DND-41 (cell line): ENCODE data around the gene NKAIN2.

Experiments
- ATAC-seq: fragments of 200-7000 bp; cut with Tn5 transposase; 3 replicates; pipeline ENCODE4 v1.9.1; 2021; ENCODE audit warnings: low read depth; ENCODE audit not compliant: insufficient read depth
- DNase-seq: peaks from one replicate; pipeline ENCODE4 v3.0.0-alpha.2; 2020
- H2AFZ ChIP-seq: 2 replicates; pipeline ENCODE4 v1.6.0; 2012; ENCODE audit warnings: low read depth, low read length
- H3K27ac ChIP-seq: 2 replicates; pipeline ENCODE4 v1.5.1; 2012; ENCODE audit warnings: low read length, inconsistent platforms
- H3K27me3 ChIP-seq: fragments of 200-600 bp; sonication (generic); 2 replicates; pipeline ENCODE4 v1.6.0; 2012; ENCODE audit warnings: low read length, mild to moderate bottlenecking, inconsistent platforms; ENCODE audit not compliant: insufficient read depth, poor library complexity
- H3K36me3 ChIP-seq: 2 replicates; pipeline ENCODE4 v1.5.1; 2012; ENCODE audit warnings: low read length, inconsistent platforms; ENCODE audit not compliant: insufficient read depth
- H3K4me1 ChIP-seq: 2 replicates; pipeline ENCODE4 v1.5.1; 2012; ENCODE audit warnings: mild to moderate bottlenecking, low read length; ENCODE audit not compliant: insufficient read depth
- H3K4me2 ChIP-seq: 2 replicates; pipeline ENCODE4 v1.6.0; 2012; ENCODE audit warnings: mild to moderate bottlenecking, moderate library complexity, low read length, inconsistent platforms; ENCODE audit not compliant: insufficient read depth
- H3K4me3 ChIP-seq, 2 experiments: fragments of 200-600 bp in 1 of 2; shearing (Covaris generic) in 1 of 2; 2 replicates each; pipeline ENCODE4 v1.5.1; 2012 to 2016; ENCODE audit warnings: inconsistent platforms in 2 of 2, low read length in 2 of 2, mild to moderate bottlenecking in 2 of 2, low read depth in 1 of 2, moderate library complexity in 1 of 2
- H3K79me2 ChIP-seq: 2 replicates; pipeline ENCODE4 v1.6.0; 2012; ENCODE audit warnings: low read length, inconsistent platforms; ENCODE audit not compliant: insufficient read depth
- H3K9ac ChIP-seq: 2 replicates; pipeline ENCODE4 v1.6.0; 2012; ENCODE audit warnings: low read depth, mild to moderate bottlenecking, inconsistent platforms, low read length, moderate library complexity
- H3K9me3 ChIP-seq: 2 replicates; pipeline ENCODE4 v1.5.1; 2012; ENCODE audit warnings: low read length, moderate library complexity, mild to moderate bottlenecking, inconsistent platforms; ENCODE audit not compliant: insufficient read depth, severe bottlenecking
- H4K20me1 ChIP-seq: 2 replicates; pipeline ENCODE4 v1.6.0; 2012; ENCODE audit warnings: low read length; ENCODE audit not compliant: insufficient read depth
- CTCF ChIP-seq: IDR thresholded peaks from 2 replicates; pipeline ENCODE4 v1.5.1; 2012; ENCODE audit warnings: borderline replicate concordance, low read length, moderate library complexity, mild to moderate bottlenecking; ENCODE audit not compliant: poor library complexity, severe bottlenecking; ENCODE audit errors: extremely low read depth
- EZH2 ChIP-seq: IDR thresholded peaks from 3 replicates; pipeline ENCODE4 v1.6.1; 2012; ENCODE audit warnings: borderline replicate concordance, low read depth, mild to moderate bottlenecking, moderate library complexity, low read length, inconsistent platforms; ENCODE audit not compliant: severe bottlenecking

The NKAIN2 gene

GRCh38 chr6:123803504-123804013 lies at the start of gene NKAIN2:
Gene NKAIN2 (plus strand): TSS chr6:123803865.
- H3K4me2 ChIP-seq: no peak within 1 kb of the TSS
- H3K79me2 ChIP-seq: no peaks in the 10 kb centered on the region
- H3K27me3 ChIP-seq: peaks cover 5% of the 10 kb centered on the region
- no peaks in the 10 kb centered on the region for H3K4me1 ChIP-seq
- no peaks in the 10 kb centered on the region for H4K20me1 ChIP-seq
- no peak within 1 kb of the TSS for H3K4me3 ChIP-seq
- no peaks in the 10 kb centered on the region for H3K36me3 ChIP-seq
- ATAC-seq (no peak), DNase-seq (no peak)
- no peak within 1 kb of the TSS for H3K9ac ChIP-seq
- no peak within 1 kb of the TSS for H3K27ac ChIP-seq
- H3K9me3 ChIP-seq: no peaks in the 10 kb centered on the region
- TF ChIP-seq CTCF (no peak), EZH2 (no peak)
- no peak within 1 kb of the TSS for H2AFZ ChIP-seq

- H4K20me1 ChIP-seq: no peaks in the 10 kb centered on the region
- H3K9ac ChIP-seq: no peak overlapping the region
- TF ChIP-seq EZH2 (no peak), CTCF (no peak)
- H3K27me3 ChIP-seq: no peaks in the 10 kb centered on the region
- no peaks in the 10 kb centered on the region for H3K4me1 ChIP-seq
- no peak overlapping the region for H3K4me2 ChIP-seq
- H3K27ac ChIP-seq: no peak overlapping the region
- H2AFZ ChIP-seq: no peak overlapping the region
- DNase-seq (no peak), ATAC-seq (no peak)
- H3K4me3 ChIP-seq: no peak overlapping the region
- no peaks in the 10 kb centered on the region for H3K79me2 ChIP-seq
- no peaks in the 10 kb centered on the region for H3K9me3 ChIP-seq
- no peaks in the 10 kb centered on the region for H3K36me3 ChIP-seq
Observed at GRCh38 chr6:123759472-123759871, 44.2 kb upstream of the NKAIN2 start.

DNA sequence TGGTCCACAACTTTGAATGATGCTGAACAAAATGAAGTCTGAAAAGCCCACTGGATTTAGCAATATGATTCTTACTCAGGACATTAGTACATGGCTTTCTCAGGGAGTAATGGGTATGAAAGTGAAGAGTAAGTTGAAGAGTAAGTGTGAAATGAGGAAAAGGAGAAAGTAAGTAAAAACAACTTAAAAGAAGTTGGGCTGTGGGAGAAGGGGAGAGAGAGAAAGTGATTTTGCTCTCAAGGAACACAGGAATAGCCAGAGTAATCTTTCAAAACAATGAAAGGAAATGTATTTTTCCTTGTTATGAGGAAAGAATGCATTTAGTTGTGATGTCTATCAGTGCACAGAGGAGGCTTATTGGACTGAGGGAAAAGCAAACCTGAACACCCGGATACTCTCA lies 39.8 kb upstream of the NKAIN2 start:
- H3K4me3 ChIP-seq: no peak overlapping the region
- DNase-seq (no peak), ATAC-seq (no peak)
- H3K27ac ChIP-seq: no peak overlapping the region
- no peak overlapping the region for H2AFZ ChIP-seq
- H3K79me2 ChIP-seq: no peaks in the 10 kb centered on the region
- H3K27me3 ChIP-seq: no peaks in the 10 kb centered on the region
- no peak overlapping the region for H3K4me2 ChIP-seq
- no peaks in the 10 kb centered on the region for H3K4me1 ChIP-seq
- no peaks in the 10 kb centered on the region for H4K20me1 ChIP-seq
- no peaks in the 10 kb centered on the region for H3K9me3 ChIP-seq
- no peaks in the 10 kb centered on the region for H3K36me3 ChIP-seq
- TF ChIP-seq EZH2: no peak
- no peak for TF ChIP-seq CTCF
- no peak overlapping the region for H3K9ac ChIP-seq

GRCh38 chr6:123764722-123765121 lies 38.9 kb upstream of the NKAIN2 start:
- no peaks in the 10 kb centered on the region for H4K20me1 ChIP-seq
- no peaks in the 10 kb centered on the region for H3K4me1 ChIP-seq
- H3K79me2 ChIP-seq: no peaks in the 10 kb centered on the region
- no peaks in the 10 kb centered on the region for H3K36me3 ChIP-seq
- ATAC-seq (no peak), DNase-seq (no peak)
- H3K9ac ChIP-seq: no peak overlapping the region
- no peak overlapping the region for H3K27ac ChIP-seq
- H3K9me3 ChIP-seq: no peaks in the 10 kb centered on the region
- H3K4me2 ChIP-seq: no peak overlapping the region
- H3K27me3 ChIP-seq: no peaks in the 10 kb centered on the region
- no peak overlapping the region for H3K4me3 ChIP-seq
- no peak overlapping the region for H2AFZ ChIP-seq
- TF ChIP-seq CTCF: no peak
- TF ChIP-seq EZH2: no peak
